Ishikawa (cell line): ENCODE results near the gene BMPR1B.

Experiments
- CREB1 ChIP-seq: IDR thresholded peaks from 2 replicates; pipeline ENCODE4 v1.6.1; 2012; ENCODE audit warnings: low read depth
- EGR1 ChIP-seq: IDR thresholded peaks from 2 replicates; pipeline ENCODE4 v1.6.1; 2012
- EP300 ChIP-seq: IDR thresholded peaks from 2 replicates; pipeline ENCODE4 v1.6.1; 2012; ENCODE audit warnings: borderline replicate concordance
- RAD21 ChIP-seq: IDR thresholded peaks from 2 replicates; pipeline ENCODE4 v1.6.1; 2012; ENCODE audit warnings: low read depth
- TF ChIP-seq, protein P1 (sequence below): IDR thresholded peaks from 2 replicates; pipeline ENCODE4 v1.6.1; 2012

DNA sequence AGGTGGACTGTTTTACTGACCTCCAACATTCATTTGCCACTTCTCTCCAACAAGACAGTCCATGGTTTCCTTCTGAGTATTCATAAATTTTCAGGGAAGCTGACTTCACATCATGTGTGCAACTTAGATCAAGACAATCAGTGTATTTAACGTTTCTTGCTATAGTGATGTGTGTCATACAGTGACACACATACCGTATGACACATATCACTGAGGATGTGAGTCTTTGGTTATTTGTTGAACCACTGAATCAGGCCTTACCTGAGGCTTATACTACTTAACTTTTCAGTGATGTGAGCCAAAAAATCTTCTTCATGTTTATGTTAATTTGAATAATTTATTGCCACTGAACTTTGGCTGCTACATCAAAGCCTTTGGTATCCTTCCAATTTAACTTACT, 166.8 kb downstream of the BMPR1B start:
- TF ChIP-seq RAD21 (no peak), EGR1 (no peak), EP300 (no peak), CREB1 (no peak)
- TF ChIP-seq, protein P1, sequence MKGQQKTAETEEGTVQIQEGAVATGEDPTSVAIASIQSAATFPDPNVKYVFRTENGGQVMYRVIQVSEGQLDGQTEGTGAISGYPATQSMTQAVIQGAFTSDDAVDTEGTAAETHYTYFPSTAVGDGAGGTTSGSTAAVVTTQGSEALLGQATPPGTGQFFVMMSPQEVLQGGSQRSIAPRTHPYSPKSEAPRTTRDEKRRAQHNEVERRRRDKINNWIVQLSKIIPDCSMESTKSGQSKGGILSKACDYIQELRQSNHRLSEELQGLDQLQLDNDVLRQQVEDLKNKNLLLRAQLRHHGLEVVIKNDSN: no peak
